WTC11 (cell line): ENCODE data around the gene PRMT6.

Source experiments
- ELF4 ChIP-seq: sonication (generic); formaldehyde crosslinking; IDR thresholded peaks from 2 replicates; pipeline ENCODE4 v1.8.1; 2022; ENCODE audit warnings: low read depth, mild to moderate bottlenecking, moderate library complexity, missing genetic modification reagents
- ZNF121 ChIP-seq: sonication (generic); formaldehyde crosslinking; IDR thresholded peaks from 2 replicates; pipeline ENCODE4 v1.8.0; 2023; ENCODE audit warnings: missing genetic modification reagents
- ZNF263 ChIP-seq: sonication (generic); formaldehyde crosslinking; IDR thresholded peaks from 2 replicates; pipeline ENCODE4 v1.8.1; 2022; ENCODE audit warnings: low read depth, mild to moderate bottlenecking, moderate library complexity, missing genetic modification reagents
- TF ChIP-seq, protein P1 (sequence below): fragments of 200-600 bp; IDR thresholded peaks from 2 replicates; pipeline ENCODE4 v1.8.0; 2022; ENCODE audit warnings: antibody characterized with exemption

DNA sequence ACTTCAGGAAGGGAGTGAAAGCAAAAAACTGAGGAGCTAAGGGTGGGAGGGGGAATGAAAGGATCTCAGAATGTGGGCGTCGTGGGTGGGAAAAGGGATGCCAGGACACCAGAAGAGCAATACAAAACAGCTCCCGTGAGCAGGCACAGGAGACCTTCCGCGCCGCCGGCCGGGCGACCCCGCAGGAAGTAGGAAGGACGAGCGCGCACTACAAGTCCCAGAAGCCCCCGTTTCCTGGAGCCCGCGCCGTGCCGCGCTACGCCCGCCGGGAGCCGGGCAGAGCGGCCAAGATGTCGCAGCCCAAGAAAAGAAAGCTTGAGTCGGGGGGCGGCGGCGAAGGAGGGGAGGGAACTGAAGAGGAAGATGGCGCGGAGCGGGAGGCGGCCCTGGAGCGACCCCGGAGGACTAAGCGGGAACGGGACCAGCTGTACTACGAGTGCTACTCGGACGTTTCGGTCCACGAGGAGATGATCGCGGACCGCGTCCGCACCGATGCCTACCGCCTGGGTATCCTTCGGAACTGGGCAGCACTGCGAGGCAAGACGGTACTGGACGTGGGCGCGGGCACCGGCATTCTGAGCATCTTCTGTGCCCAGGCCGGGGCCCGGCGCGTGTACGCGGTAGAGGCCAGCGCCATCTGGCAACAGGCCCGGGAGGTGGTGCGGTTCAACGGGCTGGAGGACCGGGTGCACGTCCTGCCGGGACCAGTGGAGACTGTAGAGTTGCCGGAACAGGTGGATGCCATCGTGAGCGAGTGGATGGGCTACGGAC is at the start of gene PRMT6:
- TF ChIP-seq, protein P1, sequence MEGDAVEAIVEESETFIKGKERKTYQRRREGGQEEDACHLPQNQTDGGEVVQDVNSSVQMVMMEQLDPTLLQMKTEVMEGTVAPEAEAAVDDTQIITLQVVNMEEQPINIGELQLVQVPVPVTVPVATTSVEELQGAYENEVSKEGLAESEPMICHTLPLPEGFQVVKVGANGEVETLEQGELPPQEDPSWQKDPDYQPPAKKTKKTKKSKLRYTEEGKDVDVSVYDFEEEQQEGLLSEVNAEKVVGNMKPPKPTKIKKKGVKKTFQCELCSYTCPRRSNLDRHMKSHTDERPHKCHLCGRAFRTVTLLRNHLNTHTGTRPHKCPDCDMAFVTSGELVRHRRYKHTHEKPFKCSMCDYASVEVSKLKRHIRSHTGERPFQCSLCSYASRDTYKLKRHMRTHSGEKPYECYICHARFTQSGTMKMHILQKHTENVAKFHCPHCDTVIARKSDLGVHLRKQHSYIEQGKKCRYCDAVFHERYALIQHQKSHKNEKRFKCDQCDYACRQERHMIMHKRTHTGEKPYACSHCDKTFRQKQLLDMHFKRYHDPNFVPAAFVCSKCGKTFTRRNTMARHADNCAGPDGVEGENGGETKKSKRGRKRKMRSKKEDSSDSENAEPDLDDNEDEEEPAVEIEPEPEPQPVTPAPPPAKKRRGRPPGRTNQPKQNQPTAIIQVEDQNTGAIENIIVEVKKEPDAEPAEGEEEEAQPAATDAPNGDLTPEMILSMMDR = no peak
- TF ChIP-seq ELF4 (CRISPR knock-in tag) = no peak
- peak; percentile 83 for TF ChIP-seq ZNF121 (CRISPR knock-in tag)
- no peak for TF ChIP-seq ZNF263 (CRISPR knock-in tag)
